GM18507 (cell line): Measurements from ENCODE around the gene ZNF831.

Experiments
- DNase-seq: peaks from one replicate; pipeline ENCODE4 v3.0.0; 2011; ENCODE audit warnings: low read depth; ENCODE audit not compliant: insufficient read length; ENCODE audit errors: extremely low spot score
- FAIRE-seq: peaks from 2 replicates; lab custom pipeline; 2011; peaks lifted over from hg19 to GRCh38; lab: Jason Lieb, UNC

ZNF831 gene

GRCh38 chr20:59138114-59138748, 25.4 kb upstream of the ZNF831 start:
- DNase-seq (no peak), FAIRE-seq (no peak)

GRCh38 chr20:59139998-59140397, 23.6 kb upstream of the ZNF831 start:
- FAIRE-seq = no peak

DNA sequence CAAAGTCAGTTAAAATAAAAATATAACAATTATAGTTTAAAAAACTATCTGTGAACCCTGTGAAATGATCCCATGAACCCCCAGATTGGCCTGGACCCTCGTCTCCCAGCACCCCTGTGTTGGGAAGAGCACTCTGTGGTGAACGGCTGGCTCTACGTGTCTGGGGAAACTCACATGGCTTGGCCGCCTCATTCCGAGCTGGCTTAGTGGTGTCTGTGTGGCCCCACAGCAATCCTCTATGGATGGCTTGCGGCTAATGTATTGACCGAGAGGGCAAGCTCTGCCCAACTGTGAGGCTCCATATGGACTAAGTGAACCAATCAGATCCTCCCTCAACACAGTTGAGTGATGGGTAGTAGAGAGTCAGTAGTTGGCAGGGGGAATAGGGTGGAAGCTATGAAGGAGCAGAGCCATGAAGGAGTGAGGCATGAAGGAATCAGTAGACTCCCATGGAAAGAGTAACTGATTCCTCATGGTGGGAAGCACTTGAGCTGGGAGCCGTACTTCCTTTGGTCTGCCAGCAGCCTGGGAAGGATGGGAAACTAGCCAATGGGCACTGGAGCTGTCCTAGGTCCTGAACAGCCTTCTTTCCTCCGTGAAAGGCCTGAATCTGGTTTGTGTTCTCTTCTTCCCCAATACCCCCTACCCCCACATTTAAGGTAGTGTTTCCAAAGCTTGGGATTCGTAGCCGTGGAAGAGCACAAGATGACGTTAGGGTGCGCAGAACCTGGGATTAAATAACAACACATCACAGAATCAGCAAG, 21.6 kb upstream of the ZNF831 start:
- DNase-seq (no peak), FAIRE-seq (no peak)

More at GRCh38 chr20:59139998-59140397, 23.6 kb upstream of the ZNF831 start:
- no peak for DNase-seq

- FAIRE-seq = no peak
- DNase-seq = no peak
These were observed 20.3 kb upstream of the ZNF831 start for GRCh38 chr20:59143326-59143725.

DNA sequence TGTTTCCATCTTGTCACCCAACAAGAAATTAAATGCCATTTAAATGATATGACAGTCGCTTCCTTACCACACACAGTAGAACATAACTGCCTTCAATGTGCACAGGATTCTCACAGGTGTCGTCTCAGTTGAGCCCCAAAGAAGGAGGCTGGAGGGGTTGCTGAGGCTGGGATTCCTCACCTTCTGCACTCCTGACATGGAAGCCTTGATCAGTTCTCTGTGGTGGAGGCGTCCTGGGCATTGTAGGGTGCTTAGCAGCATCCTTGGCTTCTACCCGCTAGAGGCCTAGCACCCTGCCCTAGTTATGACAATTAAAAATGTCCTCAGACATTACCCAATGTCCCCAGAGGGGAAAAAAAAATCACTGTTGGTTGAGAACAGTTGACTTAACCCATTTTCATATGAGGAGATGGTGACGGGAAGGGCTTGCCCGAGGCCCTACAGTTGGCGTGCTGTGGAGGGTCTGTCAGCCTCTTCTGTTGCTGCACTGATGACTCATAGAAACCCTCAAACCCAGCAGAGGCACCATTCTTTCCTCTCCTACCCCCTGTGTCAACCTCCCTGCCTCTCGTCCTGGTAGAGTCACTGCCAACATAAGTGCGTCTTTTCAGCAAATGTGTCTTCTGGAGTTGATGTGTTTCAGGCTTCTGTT, 19.3 kb upstream of the ZNF831 start:
- no peak for FAIRE-seq
- no peak for DNase-seq

GRCh38 chr20:59144831-59145196, 18.8 kb upstream of the ZNF831 start:
- no peak for DNase-seq
- FAIRE-seq = no peak

DNA sequence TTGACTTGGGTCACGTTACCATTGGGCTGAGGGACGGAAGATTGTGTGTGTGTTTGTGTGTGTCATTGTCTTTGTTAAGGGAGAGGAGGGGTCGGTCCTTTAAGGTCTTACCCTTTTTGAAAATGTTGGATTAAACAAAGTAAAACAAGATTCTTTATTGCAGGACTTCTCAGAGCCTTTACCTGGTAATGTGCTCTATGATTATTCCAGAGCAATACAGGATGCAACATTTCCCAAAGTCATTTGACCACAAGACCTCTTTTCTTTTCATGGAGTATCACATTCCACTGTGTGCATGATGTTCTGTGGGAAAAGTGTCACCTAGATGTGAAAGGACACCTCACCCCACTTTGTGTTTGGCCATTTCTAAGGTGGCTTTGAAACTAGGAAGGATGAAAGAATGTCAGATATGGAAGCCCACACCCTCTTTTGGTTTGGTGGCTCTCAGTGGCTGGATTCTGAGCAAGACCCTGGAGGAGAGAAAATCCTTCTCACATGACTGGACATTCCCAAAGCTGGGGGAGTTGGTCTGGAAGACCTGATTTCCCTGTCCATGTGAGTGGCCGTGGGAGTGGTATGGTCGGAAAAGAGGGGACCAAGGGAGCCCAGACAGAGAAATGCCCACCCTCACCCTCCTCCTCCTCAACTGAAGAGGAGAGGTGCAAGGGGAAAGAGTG, 18.2 kb upstream of the ZNF831 start:
- no peak for FAIRE-seq
- no peak for DNase-seq

DNA sequence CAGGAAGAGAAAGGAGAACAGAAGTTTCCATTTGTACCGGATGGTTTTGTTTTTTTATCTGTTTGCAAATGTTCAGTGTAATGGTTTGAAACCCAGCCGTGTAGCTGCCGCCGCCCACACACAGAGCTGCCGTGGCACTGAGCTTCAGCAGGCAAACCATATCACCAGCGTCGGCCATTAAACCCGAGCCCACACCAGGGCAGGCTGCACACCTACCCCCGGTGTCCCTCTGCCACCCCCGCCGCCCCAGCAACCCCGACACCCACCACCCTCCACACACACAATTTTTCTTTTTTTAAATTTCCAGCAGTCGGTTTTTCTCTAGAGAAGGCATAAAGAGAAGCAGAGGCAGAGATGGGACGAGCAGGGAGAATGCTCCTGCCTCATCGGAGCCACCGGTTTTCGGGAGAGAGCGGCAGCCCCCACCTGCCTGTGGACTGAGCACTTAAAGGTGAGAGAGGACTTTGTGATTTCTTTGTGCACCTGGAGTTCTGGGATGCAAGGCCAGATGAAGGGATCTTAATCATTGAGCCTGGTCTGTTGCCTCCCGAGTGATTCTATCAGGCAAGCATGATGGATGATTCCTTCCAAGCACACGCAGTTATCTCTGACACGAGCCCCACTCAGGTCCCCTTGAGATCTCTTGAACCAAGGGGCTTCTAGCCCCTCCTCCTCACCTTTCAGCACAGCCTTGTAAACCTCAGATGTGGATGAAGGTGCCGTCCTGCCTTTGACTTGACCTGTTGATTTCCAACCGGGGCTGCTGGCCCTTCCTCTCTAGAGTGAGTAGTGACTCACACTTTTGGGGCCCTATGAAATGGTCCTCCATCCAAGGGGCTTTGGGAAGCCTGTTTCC, 17.5 kb upstream of the ZNF831 start:
- no peak for DNase-seq
- no peak for FAIRE-seq

DNA sequence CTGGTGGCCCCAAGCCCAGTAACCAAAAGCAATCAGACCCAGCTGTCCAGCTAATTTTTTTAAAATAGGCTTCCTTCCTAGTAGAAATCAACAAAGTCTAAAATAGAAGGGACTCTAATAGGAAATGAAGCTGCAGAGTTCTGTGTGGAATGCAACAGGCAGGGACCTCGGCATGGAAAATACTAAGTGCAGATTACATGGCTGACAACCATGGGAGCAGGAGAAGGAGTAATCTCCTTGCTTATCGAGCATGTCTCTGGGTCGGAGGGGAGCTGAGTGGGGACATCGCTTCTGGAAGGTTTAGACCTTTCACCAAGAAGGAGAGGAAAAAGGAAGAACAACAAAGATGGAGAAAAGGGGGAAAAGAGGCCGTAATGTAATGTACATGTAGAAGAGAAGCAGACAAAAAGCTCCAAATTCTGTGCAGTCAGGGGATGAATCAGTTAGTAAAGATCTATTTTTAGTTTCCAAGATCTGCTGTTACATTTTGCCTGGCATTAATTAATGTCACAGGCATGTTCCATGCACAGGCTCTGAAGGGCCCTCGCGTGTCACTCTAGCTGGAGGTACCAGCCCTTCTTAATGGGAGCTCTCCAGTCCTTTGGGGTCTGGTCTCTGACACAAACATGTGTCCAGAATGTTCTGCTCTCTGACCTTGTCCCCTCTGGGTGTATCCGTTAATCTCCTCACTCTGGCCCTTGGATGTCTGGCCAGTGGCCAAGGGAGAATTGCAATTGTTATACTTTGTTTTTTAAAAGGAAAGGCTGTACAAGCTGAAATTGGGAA, 16.6 kb upstream of the ZNF831 start:
- FAIRE-seq (no peak), DNase-seq (no peak)

GRCh38 chr20:59147586-59147985, 16.0 kb upstream of the ZNF831 start:
- FAIRE-seq = no peak

GRCh38 chr20:59148701-59149493, 14.7 kb upstream of the ZNF831 start:
- DNase-seq (no peak), FAIRE-seq (no peak)

More at GRCh38 chr20:59147586-59147985, 16.0 kb upstream of the ZNF831 start:
- DNase-seq = no peak

GRCh38 chr20:59149678-59150504, 13.7 kb upstream of the ZNF831 start:
- DNase-seq (no peak), FAIRE-seq (no peak)

GRCh38 chr20:59150821-59151251, 12.8 kb upstream of the ZNF831 start:
- DNase-seq (no peak), FAIRE-seq (no peak)

- FAIRE-seq = no peak
- no peak for DNase-seq
These were observed 12.2 kb upstream of the ZNF831 start for GRCh38 chr20:59151391-59151790.

GRCh38 chr20:59151820-59152219, 11.8 kb upstream of the ZNF831 start:
- FAIRE-seq (no peak), DNase-seq (no peak)

DNA sequence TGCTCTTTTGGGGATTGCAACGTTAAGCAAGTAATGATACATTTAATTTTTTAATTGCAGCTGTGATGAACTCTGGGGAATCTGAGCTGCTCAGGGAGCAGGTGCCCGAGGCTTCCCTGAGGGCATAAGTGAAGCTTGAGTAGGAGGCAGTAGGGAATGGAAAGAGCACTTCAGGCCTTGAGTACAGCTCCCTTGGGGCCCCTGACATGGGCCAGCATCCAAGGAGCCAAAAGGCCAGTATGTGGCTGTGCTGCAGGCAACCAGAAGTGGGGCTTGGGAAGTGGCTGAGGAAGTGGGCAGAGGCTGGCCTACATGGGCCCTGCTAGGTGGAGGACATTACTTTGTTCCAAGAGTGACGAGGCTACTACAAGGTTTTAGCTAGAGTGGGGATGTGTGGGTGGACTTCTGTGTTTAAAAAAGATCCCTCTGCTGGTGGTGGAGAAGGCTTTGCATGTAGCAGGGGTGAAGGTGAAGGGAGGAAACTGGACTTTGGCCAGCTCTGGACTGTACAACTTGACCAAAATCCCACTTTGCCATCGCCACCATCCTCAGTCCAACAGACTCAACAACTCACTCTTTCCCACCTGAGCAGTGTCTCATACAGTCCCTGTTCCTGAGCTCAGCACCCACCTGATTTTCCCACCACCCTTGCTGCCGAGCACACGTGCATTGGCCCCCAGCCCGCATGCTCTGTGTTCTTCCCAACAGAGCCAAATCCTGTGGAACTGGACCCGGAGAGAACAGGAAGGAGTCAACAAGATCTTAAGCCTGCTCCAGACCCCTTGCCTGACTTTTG, 10.9 kb upstream of the ZNF831 start:
- FAIRE-seq = no peak
- DNase-seq = no peak
